A549 treated with AZD9567 at 1 μM for 4 hours (cell line): ENCODE results near the gene ZNF727. TPM values are rescaled to one million over a fixed set of nuclear protein-coding genes. Genes with fewer than 3 reads are reported as not detected.

Experiments used
- total RNA-seq: library from RNA; stranded (reverse); fragments of 200-300 nt; extraction: Qiagen RNA extraction; gene quantifications from 5 replicates; pipeline ENCODE4 v1.2.3, GENCODE V29; 2022; ENCODE audit not compliant: insufficient read depth

ZNF727 gene
- not detected in 5 replicates for total RNA-seq

DNA sequence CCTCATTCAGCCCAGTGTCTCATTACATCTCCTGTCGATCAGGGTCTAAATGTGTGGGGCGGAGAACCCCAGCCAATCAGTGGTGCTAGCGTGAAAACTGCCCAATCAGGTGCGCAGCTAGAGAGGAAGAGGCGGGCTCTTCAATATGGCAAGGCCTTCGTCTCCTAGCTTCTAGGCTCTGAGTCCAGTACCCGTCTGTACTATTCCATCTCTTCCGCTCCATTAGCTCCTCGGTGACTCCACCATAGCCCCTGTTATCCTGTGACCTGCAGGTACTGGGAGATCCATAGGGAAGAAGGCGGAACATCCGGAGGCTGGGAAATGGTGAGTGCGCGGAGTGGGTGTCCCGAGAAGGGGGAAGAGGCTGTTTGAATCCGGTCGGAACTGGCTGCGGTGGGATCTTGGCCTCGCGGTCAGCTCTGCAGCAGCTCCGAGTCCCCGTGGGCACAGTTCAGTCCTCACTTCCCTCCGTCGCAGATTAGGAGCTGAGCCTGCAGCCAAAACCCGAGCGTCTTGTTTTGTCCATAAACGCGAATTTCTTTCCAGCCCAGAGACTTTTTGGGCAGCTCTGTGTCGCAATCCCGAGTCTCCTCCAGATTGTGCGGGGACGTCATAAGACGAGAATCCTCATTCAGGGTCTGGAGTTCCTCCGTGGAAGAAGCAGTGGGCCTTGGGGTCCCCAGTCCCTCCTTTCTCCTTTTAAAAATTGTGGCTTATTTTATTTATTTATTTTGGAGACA is at the start of gene ZNF727:
TSS of gene ZNF727 (plus strand) at position 134 of the 740 bp plus-strand sequence. CDS start at position 322, 188 bp downstream.

DNA sequence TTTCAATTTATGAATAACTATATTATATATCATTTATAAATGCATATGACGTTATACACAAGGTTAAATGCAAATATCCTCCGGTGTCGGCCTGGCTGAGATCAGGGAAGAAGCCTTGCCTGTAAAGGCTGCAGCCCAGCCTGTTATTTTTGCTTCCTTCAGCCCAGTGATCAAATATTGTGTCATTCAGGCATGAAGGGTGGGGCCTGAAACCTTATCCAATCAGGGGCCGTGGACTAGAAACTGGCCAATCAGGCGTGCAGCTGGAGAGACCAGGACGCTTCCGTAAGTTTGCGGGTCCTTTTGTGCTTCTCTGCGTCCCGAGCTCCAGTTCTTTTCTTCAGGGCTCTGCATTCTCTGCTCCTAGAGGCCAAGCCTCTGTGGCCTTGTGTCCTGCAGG is 46.7 kb upstream of the ZNF727 start, which contains the start of gene ZNF722:
TSS of gene ZNF722 (plus strand) at position 301 of the 400 bp plus-strand sequence. CDS start 113 bp downstream, outside the sequence.

Other genes with a start within 250 kb of the ZNF727 start
- gene ZNF722, start 46.6 kb upstream of the ZNF727 start, total RNA-seq = not detected in 5 replicates
- not detected in 5 replicates for gene ZNF735, start 161.8 kb downstream of the ZNF727 start, total RNA-seq
- gene ZNF679, start 183.0 kb downstream of the ZNF727 start, total RNA-seq = not detected in 5 replicates